Non-pigmented ciliary epithelial cell (primary cell): ENCODE results near the gene TMEM176B.

Experiments used
- DNase-seq: peaks from one replicate; pipeline ENCODE4 v3.0.0-alpha.2; 2010; ENCODE audit warnings: low read depth

The TMEM176B gene

GRCh38 chr7:150751702-150752101, 48.5 kb downstream of the TMEM176B start:
- no peak for DNase-seq

GRCh38 chr7:150748376-150748775, 51.8 kb downstream of the TMEM176B start:
- no peak for DNase-seq

- DNase-seq, result no peak
Observed at GRCh38 chr7:150746921-150747320, 53.2 kb downstream of the TMEM176B start.

DNA sequence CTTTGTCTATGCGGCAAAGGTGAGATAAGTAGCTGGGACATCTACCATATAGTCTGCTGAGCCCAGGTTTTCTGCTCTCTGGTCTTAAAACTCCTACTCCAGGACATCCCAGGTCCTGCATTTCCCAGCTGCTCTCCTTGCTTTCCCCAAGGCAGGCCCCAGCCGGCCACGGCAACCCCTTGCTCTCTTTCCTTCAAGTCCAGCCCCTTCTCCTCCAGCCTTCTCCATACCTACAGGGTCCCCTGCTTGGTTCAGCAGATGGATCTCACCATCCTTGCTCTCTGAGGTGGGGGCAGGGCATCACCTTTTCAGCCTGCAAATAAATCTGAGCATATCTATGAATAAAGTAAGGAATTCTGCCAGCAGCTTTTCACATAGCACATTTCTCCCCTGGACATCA, 54.3 kb downstream of the TMEM176B start:
- DNase-seq, result no peak

DNA sequence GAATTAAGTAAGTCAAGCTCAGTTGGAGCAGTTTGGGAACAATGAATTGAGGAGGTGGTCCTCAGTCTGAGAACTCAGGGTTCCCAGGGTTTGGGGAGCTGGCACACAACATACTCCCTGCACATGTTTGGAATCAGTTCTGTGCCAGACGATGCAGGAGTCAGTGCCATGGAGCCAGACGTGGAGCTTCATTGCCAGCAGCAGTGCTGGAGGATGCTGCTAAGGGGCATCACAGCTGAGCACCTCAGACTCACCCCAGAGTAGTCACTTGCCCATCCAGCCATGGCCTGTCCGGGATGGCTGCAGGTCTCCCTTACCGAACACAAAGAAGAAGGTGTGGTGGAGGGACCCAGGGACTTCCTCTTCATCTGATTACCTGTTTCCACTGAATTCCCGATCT, 55.1 kb downstream of the TMEM176B start:
- no peak for DNase-seq

- no peak for DNase-seq
Observed at GRCh38 chr7:150744041-150744656, 56.0 kb downstream of the TMEM176B start.

- DNase-seq, result no peak
Observed at GRCh38 chr7:150742286-150742968, 57.7 kb downstream of the TMEM176B start.
